Trophoblast cell (in vitro differentiated cells and primary cell): ENCODE results near the gene LRCH2.

Source experiments
- DNase-seq, 2 donors: peaks; one replicate each; pipeline ENCODE4 v3.0.0-alpha.2; 2016
- H2AFZ ChIP-seq: 2 replicates; pipeline ENCODE4 v1.6.1; 2013; ENCODE audit warnings: low read length, moderate library complexity, mild to moderate bottlenecking; ENCODE audit not compliant: insufficient read depth, poor library complexity
- H2AK5ac ChIP-seq: 2 replicates; pipeline ENCODE4 v1.6.1; 2013; ENCODE audit warnings: mild to moderate bottlenecking, low read length
- H2BK120ac ChIP-seq: 2 replicates; pipeline ENCODE4 v1.6.1; 2013; ENCODE audit warnings: low read length, mild to moderate bottlenecking, moderate library complexity; ENCODE audit not compliant: insufficient read depth, poor library complexity
- H2BK12ac ChIP-seq: 2 replicates; pipeline ENCODE4 v1.6.1; 2013; ENCODE audit warnings: mild to moderate bottlenecking, low read length, moderate library complexity
- H2BK5ac ChIP-seq: 2 replicates; pipeline ENCODE4 v1.6.1; 2013; ENCODE audit warnings: low read length, low read depth, moderate library complexity, mild to moderate bottlenecking; ENCODE audit not compliant: poor library complexity
- H3K14ac ChIP-seq: 2 replicates; pipeline ENCODE4 v1.6.1; 2013; ENCODE audit warnings: mild to moderate bottlenecking, low read length
- H3K18ac ChIP-seq: 2 replicates; pipeline ENCODE4 v1.6.1; 2013; ENCODE audit warnings: mild to moderate bottlenecking, low read length
- H3K23ac ChIP-seq: 2 replicates; pipeline ENCODE4 v1.6.1; 2013; ENCODE audit warnings: low read length
- H3K27ac ChIP-seq: 2 replicates; pipeline ENCODE4 v1.5.1; 2013; ENCODE audit warnings: low read depth, mild to moderate bottlenecking, inconsistent platforms, low read length, moderate library complexity
- H3K27me3 ChIP-seq: 2 replicates; pipeline ENCODE4 v1.6.1; 2013; ENCODE audit warnings: inconsistent platforms, mild to moderate bottlenecking, low read length, moderate library complexity; ENCODE audit not compliant: insufficient read depth
- H3K36me3 ChIP-seq, 2 experiments: 1 replicate in 1 of 2; 2 replicates in 1 of 2; pipeline ENCODE4 v1.6.1; 2013; ENCODE audit warnings: low read length in 2 of 2, mild to moderate bottlenecking in 2 of 2, moderate library complexity in 1 of 2; ENCODE audit not compliant: insufficient read depth in 2 of 2, control insufficient read depth in 1 of 2
- H3K4ac ChIP-seq: 2 replicates; pipeline ENCODE4 v1.6.1; 2013; ENCODE audit warnings: low read depth, mild to moderate bottlenecking, low read length, moderate library complexity
- H3K4me1 ChIP-seq, 2 experiments: 1 replicate in 1 of 2; 2 replicates in 1 of 2; pipeline ENCODE4 v1.6.1; 2013; ENCODE audit warnings: low read length in 2 of 2, mild to moderate bottlenecking in 2 of 2, moderate library complexity in 1 of 2; ENCODE audit not compliant: insufficient read depth in 2 of 2, control insufficient read depth in 1 of 2
- H3K4me2 ChIP-seq: 2 replicates; pipeline ENCODE4 v1.6.1; 2013; ENCODE audit warnings: inconsistent platforms, mild to moderate bottlenecking, low read length, moderate library complexity
- H3K4me3 ChIP-seq: 2 replicates; pipeline ENCODE4 v1.5.1; 2013; ENCODE audit warnings: mild to moderate bottlenecking, low read depth, low read length, inconsistent platforms
- H3K79me1 ChIP-seq: one replicate; pipeline ENCODE4 v1.6.1; 2013; ENCODE audit warnings: low read length
- H3K79me2 ChIP-seq: 2 replicates; pipeline ENCODE4 v1.6.1; 2013; ENCODE audit warnings: low read length, mild to moderate bottlenecking; ENCODE audit not compliant: control insufficient read depth, insufficient read depth, poor library complexity
- H3K9ac ChIP-seq: 2 replicates; pipeline ENCODE4 v1.6.1; 2013; ENCODE audit warnings: mild to moderate bottlenecking, low read length
- H3K9me3 ChIP-seq: 2 replicates; pipeline ENCODE4 v1.6.1; 2013; ENCODE audit warnings: low read depth, mild to moderate bottlenecking, control low read depth, inconsistent platforms, low read length; ENCODE audit not compliant: insufficient read depth
- H4K12ac ChIP-seq: 2 replicates; pipeline ENCODE4 v1.6.1; 2013; ENCODE audit warnings: low read depth, mild to moderate bottlenecking, low read length, moderate library complexity
- H4K8ac ChIP-seq: 2 replicates; pipeline ENCODE4 v1.6.1; 2013; ENCODE audit warnings: low read depth, mild to moderate bottlenecking, low read length, moderate library complexity
- H4K91ac ChIP-seq: one replicate; pipeline ENCODE4 v1.6.1; 2013; ENCODE audit warnings: low read depth, mild to moderate bottlenecking, low read length, moderate library complexity
- whole genome bisulfite sequencing: extraction: QIAGEN DNeasy Blood & Tissue Kit; methylation state at CpG from one replicate; pipeline ENCODE4 v1.1.7; 2013; ENCODE audit warnings: missing lambda C conversion rate; ENCODE audit not compliant: insufficient read length, insufficient coverage; ENCODE audit errors: extremely low coverage; 5-methylcytosine and 5-hydroxymethylcytosine counted together

The LRCH2 gene

GRCh38 chrX:115093191-115093590, 140.7 kb downstream of the LRCH2 start:
- Histone ChIP-seq H3K18ac (no peak overlapping the region), H3K9ac (no peak overlapping the region), H3K4ac (no peak overlapping the region), H3K14ac (no peak overlapping the region), H2BK12ac (no peak overlapping the region), H3K27ac (no peak overlapping the region), H2AK5ac (no peak overlapping the region), H2BK120ac (no peak overlapping the region), H3K4me3 (no peak overlapping the region), H3K36me3 (no peaks in the 10 kb centered on the region), H3K79me1 (no peaks in the 10 kb centered on the region), H2AFZ (no peak overlapping the region), H3K4me2 (no peak overlapping the region), H4K8ac (no peak overlapping the region), H4K91ac (no peak overlapping the region), H3K79me2 (no peaks in the 10 kb centered on the region), H3K4me1 (no peaks in the 10 kb centered on the region), H3K9me3 (no peaks in the 10 kb centered on the region), H2BK5ac (no peak overlapping the region), H3K27me3 (no peaks in the 10 kb centered on the region), H4K12ac (no peak overlapping the region), H3K23ac (no peak overlapping the region)
- no CpG with 5 or more reads among the region's 1 CpG for WGBS
- DNase-seq = no peak

DNA sequence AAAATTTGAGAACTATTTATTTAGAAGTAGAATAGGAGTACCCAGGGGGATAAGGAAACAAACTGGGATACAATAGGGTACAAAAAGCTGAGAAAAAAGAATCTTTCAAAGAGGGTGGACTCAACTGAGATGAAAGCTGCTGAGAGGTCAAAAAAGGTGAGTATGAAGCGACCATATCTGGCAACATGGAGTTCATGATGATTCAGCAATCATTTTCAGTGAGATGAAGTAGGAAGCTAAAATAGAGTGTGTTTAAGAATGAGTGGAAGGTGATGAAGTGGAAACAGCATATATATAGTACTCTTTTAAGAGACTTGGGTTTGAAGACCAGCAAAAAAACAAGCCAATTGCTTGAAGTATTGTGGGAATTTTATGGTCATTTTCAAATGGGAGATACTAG, 144.5 kb downstream of the LRCH2 start:
- Histone ChIP-seq H3K4ac (no peak overlapping the region), H3K14ac (no peak overlapping the region)

DNA sequence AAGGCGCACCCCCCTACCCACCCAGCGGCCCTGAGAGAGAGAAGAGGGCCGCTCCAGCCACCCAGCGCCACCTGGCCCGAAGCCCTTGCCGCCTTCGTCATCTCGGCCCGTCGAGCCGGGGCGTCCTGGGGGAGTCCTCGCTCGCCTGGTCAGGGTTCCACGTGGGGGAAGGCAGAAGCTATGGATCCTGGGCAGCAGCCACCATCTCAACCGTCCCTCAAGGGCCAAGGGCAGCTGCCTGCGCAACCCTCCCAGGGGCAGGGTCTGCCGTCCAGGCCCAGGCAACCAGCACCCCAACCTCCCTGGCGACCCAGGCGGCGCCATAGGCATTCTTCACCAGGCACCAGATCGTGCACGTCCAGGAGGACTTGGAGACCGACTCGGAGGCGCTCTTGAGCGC, 165.0 kb downstream of the LRCH2 start:
- Histone ChIP-seq H2AK5ac (no peak overlapping the region), H3K79me2 (no peaks in the 10 kb centered on the region), H3K18ac (no peak overlapping the region), H3K79me1 (no peaks in the 10 kb centered on the region), H3K14ac (no peak overlapping the region), H4K8ac (no peak overlapping the region), H3K4me2 (no peak overlapping the region), H2BK5ac (no peak overlapping the region), H3K9ac (no peak overlapping the region), H3K23ac (no peak overlapping the region), H3K4ac (no peak overlapping the region), H3K27ac (no peak overlapping the region), H2BK12ac (no peak overlapping the region), H4K12ac (no peak overlapping the region), H3K9me3 (no peaks in the 10 kb centered on the region), H3K4me1 (no peaks in the 10 kb centered on the region), H3K27me3 (no peaks in the 10 kb centered on the region), H2BK120ac (no peak overlapping the region), H3K36me3 (no peaks in the 10 kb centered on the region), H3K4me3 (no peak overlapping the region), H2AFZ (no peak overlapping the region), H4K91ac (no peak overlapping the region)
- DNase-seq = no peak
- WGBS = no CpG with 5 or more reads among the region's 27 CpGs

More for the DNA sequence above, 144.5 kb downstream of the LRCH2 start:
- no CpG with 5 or more reads among the region's 1 CpG for WGBS
- no peak overlapping the region for H3K18ac ChIP-seq
- H3K4me3 ChIP-seq = no peak overlapping the region
- H3K23ac ChIP-seq = no peak overlapping the region
- no peaks in the 10 kb centered on the region for H3K9me3 ChIP-seq
- no peak overlapping the region for H2BK120ac ChIP-seq
- no peak overlapping the region for H2AK5ac ChIP-seq
- no peaks in the 10 kb centered on the region for H3K79me2 ChIP-seq
- H3K27me3 ChIP-seq = no peaks in the 10 kb centered on the region
- H3K36me3 ChIP-seq = no peaks in the 10 kb centered on the region
- H3K9ac ChIP-seq = no peak overlapping the region
- H4K12ac ChIP-seq = no peak overlapping the region
- H3K4me1 ChIP-seq = no peaks in the 10 kb centered on the region
- no peak overlapping the region for H4K8ac ChIP-seq
- H4K91ac ChIP-seq = no peak overlapping the region
- DNase-seq = no peak
- no peak overlapping the region for H2BK5ac ChIP-seq
- H2AFZ ChIP-seq = no peak overlapping the region
- H3K27ac ChIP-seq = no peak overlapping the region
- no peaks in the 10 kb centered on the region for H3K79me1 ChIP-seq
- no peak overlapping the region for H3K4me2 ChIP-seq
- H2BK12ac ChIP-seq = no peak overlapping the region

DNA sequence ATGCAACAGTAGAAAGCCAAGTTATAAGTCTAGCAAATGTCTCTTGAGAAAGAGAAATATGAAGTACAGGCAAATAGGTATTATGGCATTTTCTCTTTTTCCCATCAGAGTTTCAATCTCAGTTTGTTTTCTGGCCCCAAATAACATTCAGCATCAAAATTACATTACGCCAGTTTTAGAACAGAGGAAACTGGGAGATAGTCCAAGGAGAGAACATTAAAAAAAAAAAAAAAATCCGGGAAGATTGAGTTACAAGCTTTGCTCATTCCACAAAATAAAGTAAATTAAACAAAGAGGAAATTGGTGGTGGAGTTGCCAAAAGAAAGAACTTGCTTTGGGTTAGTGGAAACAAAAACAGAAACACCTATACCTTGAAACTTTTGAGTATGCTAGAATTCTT, 166.1 kb downstream of the LRCH2 start:
- H3K4ac ChIP-seq = no peak overlapping the region
- no peak overlapping the region for H2BK5ac ChIP-seq
- no peak overlapping the region for H2BK120ac ChIP-seq
- H4K12ac ChIP-seq = no peak overlapping the region
- no peak overlapping the region for H4K8ac ChIP-seq
- H3K4me2 ChIP-seq = no peak overlapping the region
- H4K91ac ChIP-seq = no peak overlapping the region
- H3K27ac ChIP-seq = no peak overlapping the region
- no peak overlapping the region for H3K14ac ChIP-seq
- H3K4me3 ChIP-seq = no peak overlapping the region
- H2AK5ac ChIP-seq = no peak overlapping the region
- no peak overlapping the region for H3K18ac ChIP-seq
- no peaks in the 10 kb centered on the region for H3K4me1 ChIP-seq
- H2BK12ac ChIP-seq = no peak overlapping the region
- no peaks in the 10 kb centered on the region for H3K79me1 ChIP-seq
- no peak overlapping the region for H3K23ac ChIP-seq
- DNase-seq = no peak
- no CpG with 5 or more reads among the region's 2 CpGs for WGBS
- no peak overlapping the region for H3K9ac ChIP-seq
- no peaks in the 10 kb centered on the region for H3K36me3 ChIP-seq
- H3K27me3 ChIP-seq = no peaks in the 10 kb centered on the region
- H3K9me3 ChIP-seq = no peaks in the 10 kb centered on the region
- no peak overlapping the region for H2AFZ ChIP-seq
- no peaks in the 10 kb centered on the region for H3K79me2 ChIP-seq
